ENCODE results near the gene SSUH2.

GRCh38 chr3:8631661-8632060 lies 12.9 kb downstream of the SSUH2 start:
- TF ChIP-seq POLR2AphosphoS5 (IDR thresholded peaks at IDR 0.05) (no peak), CTCF (IDR thresholded peaks at IDR 0.05) (no peak), POLR2A (IDR thresholded peaks at IDR 0.05; ENCODE audit: low read depth) (no peak)

Measured in esophagus muscularis mucosa (tissue), 3 donors.